OCI-LY1 (cell line): ENCODE results near the gene STK17B.

ENCODE experiments used
- H2AFZ ChIP-seq: fragments of 200-600 bp; sonication (generic), shearing (Covaris generic); 2 replicates; pipeline ENCODE4 v1.6.0; 2014; ENCODE audit warnings: antibody characterized with exemption, mild to moderate bottlenecking, low read length
- H3F3A ChIP-seq: fragments of 200-600 bp; sonication (generic), shearing (Covaris generic); 2 replicates; pipeline ENCODE4 v1.6.0; 2014; ENCODE audit warnings: mild to moderate bottlenecking, antibody characterized with exemption, low read length, moderate library complexity; ENCODE audit not compliant: insufficient read depth
- H3K27ac ChIP-seq: fragments of 200-600 bp; sonication (generic); 2 replicates; pipeline ENCODE4 v1.5.1; 2014; ENCODE audit warnings: low read length, mixed run types, mild to moderate bottlenecking, low read depth; ENCODE audit not compliant: poor library complexity, severe bottlenecking
- H3K27me3 ChIP-seq: fragments of 200-600 bp; sonication (generic); 2 replicates; pipeline ENCODE4 v1.6.0; 2014; ENCODE audit warnings: antibody characterized with exemption, mild to moderate bottlenecking, low read length, moderate library complexity; ENCODE audit not compliant: insufficient read depth
- H3K36me3 ChIP-seq: fragments of 200-600 bp; sonication (generic); 2 replicates; pipeline ENCODE4 v1.6.1; 2014; ENCODE audit warnings: mild to moderate bottlenecking, antibody characterized with exemption, low read length, moderate library complexity, mixed read lengths; ENCODE audit not compliant: insufficient read depth
- H3K4me1 ChIP-seq: fragments of 200-600 bp; sonication (generic); 2 replicates; pipeline ENCODE4 v1.5.1; 2014; ENCODE audit warnings: mild to moderate bottlenecking, low read length, moderate library complexity; ENCODE audit not compliant: insufficient read depth, severe bottlenecking
- H3K4me2 ChIP-seq: fragments of 200-600 bp; sonication (generic), shearing (Covaris generic); 2 replicates; pipeline ENCODE4 v1.6.1; 2014; ENCODE audit warnings: low read length
- H3K4me3 ChIP-seq: fragments of 200-600 bp; sonication (generic); 2 replicates; pipeline ENCODE4 v1.5.1; 2014; ENCODE audit warnings: low read length, low read depth, mild to moderate bottlenecking, mixed read lengths; ENCODE audit not compliant: poor library complexity, severe bottlenecking
- H3K79me2 ChIP-seq: fragments of 200-600 bp; shearing (Covaris generic); 2 replicates; pipeline ENCODE4 v1.6.1; 2016; ENCODE audit warnings: mixed run types, low read length, mixed read lengths; ENCODE audit not compliant: insufficient read depth
- H3K9ac ChIP-seq: fragments of 200-600 bp; sonication (generic), shearing (Covaris generic); 2 replicates; pipeline ENCODE4 v1.6.1; 2014; ENCODE audit warnings: mild to moderate bottlenecking, low read length, mixed read lengths
- H3K9me2 ChIP-seq: fragments of 200-600 bp; sonication (generic), shearing (Covaris generic); 2 replicates; pipeline ENCODE4 v1.6.1; 2014; ENCODE audit warnings: low read depth, mild to moderate bottlenecking, low read length, mixed read lengths
- H3K9me3 ChIP-seq: fragments of 200-600 bp; shearing (Covaris generic); 2 replicates; pipeline ENCODE4 v1.6.1; 2014; ENCODE audit warnings: low read length, mixed read lengths
- H4K20me1 ChIP-seq: fragments of 200-600 bp; sonication (generic), shearing (Covaris generic); 2 replicates; pipeline ENCODE4 v1.6.0; 2016; ENCODE audit warnings: mild to moderate bottlenecking, low read length; ENCODE audit not compliant: insufficient read depth
- EZH2 ChIP-seq: fragments of 200-600 bp; sonication (generic), shearing (Covaris generic); IDR thresholded peaks from 2 replicates; pipeline ENCODE4 v1.8.0; 2017; ENCODE audit warnings: borderline replicate concordance, mixed run types, mild to moderate bottlenecking, antibody characterized with exemption, low read length, moderate library complexity, mixed read lengths
- TF ChIP-seq, protein P1 (sequence below): fragments of 200-600 bp; sonication (generic), shearing (Covaris generic); IDR thresholded peaks from 2 replicates; pipeline ENCODE4 v1.5.1; 2017; ENCODE audit warnings: mild to moderate bottlenecking, antibody characterized with exemption, low read length, moderate library complexity, mixed read lengths

Gene STK17B

DNA sequence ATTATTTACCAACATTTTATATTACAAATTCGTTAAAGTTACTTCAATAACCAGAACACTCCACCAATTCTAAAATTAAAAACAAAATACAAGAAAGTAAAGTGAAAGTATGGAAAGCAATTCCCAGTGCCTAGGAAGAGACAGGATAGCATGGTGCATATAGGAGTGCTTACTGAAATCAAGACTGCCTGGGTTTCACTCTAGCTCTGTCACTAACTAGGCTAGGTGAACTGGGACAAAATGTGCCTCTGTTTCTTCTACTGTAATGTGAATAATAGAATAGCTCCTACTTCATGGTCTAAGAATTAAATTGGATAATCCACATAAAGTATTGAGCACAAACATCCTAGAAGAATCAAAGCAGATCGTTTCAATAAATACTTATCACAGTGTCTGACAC is 22.6 kb downstream of the STK17B start:
- peaks cover 19% of the 10 kb centered on the region for H3K4me1 ChIP-seq
- H3K36me3 ChIP-seq: peaks cover 95% of the 10 kb centered on the region
- H3K79me2 ChIP-seq: peaks cover 29% of the 10 kb centered on the region
- no peak overlapping the region for H3K4me3 ChIP-seq
- no peaks in the 10 kb centered on the region for H4K20me1 ChIP-seq
- H3K27me3 ChIP-seq: no peaks in the 10 kb centered on the region
- H3K4me2 ChIP-seq: no peak overlapping the region
- no peaks in the 10 kb centered on the region for H3K9me3 ChIP-seq
- no peak overlapping the region for H2AFZ ChIP-seq
- TF ChIP-seq EZH2: no peak
- TF ChIP-seq, protein P1, sequence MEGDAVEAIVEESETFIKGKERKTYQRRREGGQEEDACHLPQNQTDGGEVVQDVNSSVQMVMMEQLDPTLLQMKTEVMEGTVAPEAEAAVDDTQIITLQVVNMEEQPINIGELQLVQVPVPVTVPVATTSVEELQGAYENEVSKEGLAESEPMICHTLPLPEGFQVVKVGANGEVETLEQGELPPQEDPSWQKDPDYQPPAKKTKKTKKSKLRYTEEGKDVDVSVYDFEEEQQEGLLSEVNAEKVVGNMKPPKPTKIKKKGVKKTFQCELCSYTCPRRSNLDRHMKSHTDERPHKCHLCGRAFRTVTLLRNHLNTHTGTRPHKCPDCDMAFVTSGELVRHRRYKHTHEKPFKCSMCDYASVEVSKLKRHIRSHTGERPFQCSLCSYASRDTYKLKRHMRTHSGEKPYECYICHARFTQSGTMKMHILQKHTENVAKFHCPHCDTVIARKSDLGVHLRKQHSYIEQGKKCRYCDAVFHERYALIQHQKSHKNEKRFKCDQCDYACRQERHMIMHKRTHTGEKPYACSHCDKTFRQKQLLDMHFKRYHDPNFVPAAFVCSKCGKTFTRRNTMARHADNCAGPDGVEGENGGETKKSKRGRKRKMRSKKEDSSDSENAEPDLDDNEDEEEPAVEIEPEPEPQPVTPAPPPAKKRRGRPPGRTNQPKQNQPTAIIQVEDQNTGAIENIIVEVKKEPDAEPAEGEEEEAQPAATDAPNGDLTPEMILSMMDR: no peak
- H3K9me2 ChIP-seq: no peaks in the 10 kb centered on the region
- peaks cover 3% of the 10 kb centered on the region for H3F3A ChIP-seq
- H3K9ac ChIP-seq: no peak overlapping the region
- no peak overlapping the region for H3K27ac ChIP-seq

DNA sequence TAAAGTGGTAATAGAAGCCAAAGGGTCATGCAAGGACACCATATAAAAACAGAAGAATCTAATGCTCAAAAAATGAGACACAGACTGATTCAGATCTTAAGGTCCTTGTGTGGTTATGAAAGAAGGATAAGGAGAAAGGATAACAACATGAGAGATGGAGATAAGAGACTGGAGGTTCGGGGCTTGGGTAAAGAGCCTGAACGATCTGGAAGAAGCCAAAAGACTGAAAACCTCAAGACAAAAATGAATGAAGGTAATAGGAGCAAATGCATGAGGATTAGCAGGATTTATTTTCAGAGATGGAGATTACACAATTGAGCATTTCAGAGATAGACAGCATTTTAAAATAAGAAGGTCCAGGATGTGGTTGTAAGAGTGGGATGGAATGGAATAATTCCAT is 26.1 kb downstream of the STK17B start:
- Histone ChIP-seq H3K4me3 (no peak overlapping the region), H3K9me3 (no peaks in the 10 kb centered on the region), H3K36me3 (peaks cover 96% of the 10 kb centered on the region), H3K27ac (no peak overlapping the region), H3K4me2 (no peak overlapping the region), H3K9ac (no peak overlapping the region), H4K20me1 (no peaks in the 10 kb centered on the region), H3K4me1 (peaks cover 3% of the 10 kb centered on the region), H3F3A (peaks cover 12% of the 10 kb centered on the region), H3K79me2 (peaks cover 14% of the 10 kb centered on the region), H3K9me2 (no peaks in the 10 kb centered on the region), H3K27me3 (no peaks in the 10 kb centered on the region), H2AFZ (no peak overlapping the region)
- TF ChIP-seq EZH2: no peak
- TF ChIP-seq, protein P1: no peak

- Histone ChIP-seq H3F3A (peaks cover 17% of the 10 kb centered on the region), H4K20me1 (no peaks in the 10 kb centered on the region), H3K4me3 (no peak overlapping the region), H3K27me3 (no peaks in the 10 kb centered on the region), H3K36me3 (peaks cover 96% of the 10 kb centered on the region), H3K4me1 (no peaks in the 10 kb centered on the region), H3K27ac (no peak overlapping the region), H3K9me2 (no peaks in the 10 kb centered on the region), H3K4me2 (no peak overlapping the region), H3K79me2 (peaks cover 11% of the 10 kb centered on the region), H2AFZ (no peak overlapping the region), H3K9me3 (no peaks in the 10 kb centered on the region), H3K9ac (no peak overlapping the region)
- TF ChIP-seq, protein P1: no peak
- no peak for TF ChIP-seq EZH2
Measured at GRCh38 chr2:196144513-196145126, 26.8 kb downstream of the STK17B start.
